A673 (cell line): ENCODE data around the gene DNAH9. TPM values are rescaled to one million over a fixed set of nuclear protein-coding genes. Genes with fewer than 3 reads are reported as not detected.

Experiments
- BruUV-seq: library from RNA; stranded (reverse); fragments of 400-500 nt; replicated peaks from 2 replicates; lab custom pipeline; 2021; lab: Mats Ljungman, UMichigan
- CTCF ChIA-PET: fragments of 300-600 bp; sonication (Branson Sonifier 250); formaldehyde crosslinking; loops from one replicate; lab custom pipeline; 2022; ENCODE audit warnings: antibody characterized with exemption; lab: Charles Lee
- POLR2A ChIA-PET: fragments of 300-600 bp; sonication (Branson Sonifier 250); formaldehyde crosslinking; loops from one replicate; lab custom pipeline; 2022; ENCODE audit warnings: antibody characterized with exemption; ENCODE audit not compliant: low non-redundant PET; lab: Charles Lee
- DNase-seq: peaks from one replicate; pipeline ENCODE4 v3.0.0-alpha.2; 2015; ENCODE audit warnings: low spot score
- H3K27ac ChIP-seq: fragments of 200-600 bp; sonication (generic); 2 replicates; pipeline ENCODE4 v1.5.1; 2016; ENCODE audit warnings: mixed run types, low read depth, mild to moderate bottlenecking, mixed read lengths, antibody characterized with exemption, low read length; ENCODE audit not compliant: poor library complexity, severe bottlenecking
- H3K27me3 ChIP-seq: fragments of 200-600 bp; sonication (generic); replicated peaks from 2 replicates; pipeline ENCODE4 v1.6.1; 2017; ENCODE audit warnings: mixed run types, low read depth, mild to moderate bottlenecking, mixed read lengths, antibody characterized with exemption, low read length; ENCODE audit not compliant: insufficient read depth, poor library complexity
- H3K36me3 ChIP-seq: fragments of 200-600 bp; sonication (generic); 2 replicates; pipeline ENCODE4 v1.6.1; 2016; ENCODE audit warnings: mixed run types, mild to moderate bottlenecking, mixed read lengths, antibody characterized with exemption, low read length; ENCODE audit not compliant: insufficient read depth, poor library complexity, severe bottlenecking
- H3K4me1 ChIP-seq: fragments of 200-600 bp; sonication (generic); 2 replicates; pipeline ENCODE4 v1.6.1; 2017; ENCODE audit warnings: mixed run types, mild to moderate bottlenecking, mixed read lengths, antibody characterized with exemption, low read length; ENCODE audit not compliant: insufficient read depth, poor library complexity, severe bottlenecking
- H3K4me3 ChIP-seq: fragments of 200-600 bp; sonication (generic); 2 replicates; pipeline ENCODE4 v1.5.1; 2016; ENCODE audit warnings: low read depth, mixed run types, mild to moderate bottlenecking, mixed read lengths, low read length; ENCODE audit not compliant: poor library complexity, severe bottlenecking
- H3K9me3 ChIP-seq: fragments of 200-600 bp; sonication (generic); 2 replicates; pipeline ENCODE4 v1.6.1; 2016; ENCODE audit warnings: mixed run types, low read depth, mild to moderate bottlenecking, mixed read lengths, antibody characterized with exemption, low read length; ENCODE audit not compliant: poor library complexity, severe bottlenecking
- CTCF ChIP-seq: fragments of 300-800, 200-600 bp; sonication (generic); conservative IDR thresholded peaks from 2 replicates; pipeline ENCODE4 v1.5.1; 2017; ENCODE audit warnings: low read depth, mild to moderate bottlenecking, antibody characterized with exemption, low read length, moderate library complexity, mixed read lengths
- EZH2 ChIP-seq: fragments of 200-600 bp; sonication (generic); IDR thresholded peaks from 2 replicates; pipeline ENCODE4 v1.6.1; 2017; ENCODE audit warnings: borderline replicate concordance, low read depth, mild to moderate bottlenecking, mixed read lengths, antibody characterized with exemption, low read length; ENCODE audit not compliant: poor library complexity, severe bottlenecking
- intact Hi-C: fragments of 100-400 bp; cut with micrococcal nuclease; formaldehyde crosslinking; loops from one replicate; pipeline ENCODE4 v1.10.0; 2022; ENCODE audit not compliant: unreplicated experiment
- total RNA-seq: library from RNA; stranded (reverse); gene quantifications from 2 replicates; pipeline ENCODE4 v1.2.3, GENCODE V29; 2021

Gene DNAH9
- total RNA-seq, 1 experiment from 2014 or later, result 6.6 TPM

- H3K4me3 ChIP-seq, result no peak overlapping the region
- no peaks in the 10 kb centered on the region for H3K9me3 ChIP-seq
- no peak for TF ChIP-seq CTCF
- TF ChIP-seq EZH2, result no peak
- ChIA-PET CTCF (interaction anchor here (0.6 kb wide), 1 partner anchor 289 kb away, joined by 3 read pairs; no protein-coding TSS in a partner anchor), POLR2A (no interaction called here)
- no peak overlapping the region for H3K27ac ChIP-seq
- intact Hi-C loops, result no loop called here
- H3K4me1 ChIP-seq, result no peaks in the 10 kb centered on the region
- no peaks in the 10 kb centered on the region for H3K36me3 ChIP-seq
- H3K27me3 ChIP-seq, result no peaks in the 10 kb centered on the region
- DNase-seq, result no peak
- no TSS peak for BruUV-seq
Observed at GRCh38 chr17:11692688-11693087, 94.4 kb downstream of the DNAH9 start.

GRCh38 chr17:11693284-11693683 lies 95.0 kb downstream of the DNAH9 start:
- H3K4me1 ChIP-seq, result no peaks in the 10 kb centered on the region
- BruUV-seq, result no TSS peak
- ChIA-PET CTCF (no interaction called here), POLR2A (no interaction called here)
- H3K9me3 ChIP-seq, result no peaks in the 10 kb centered on the region
- intact Hi-C loops, result no loop called here
- no peak for DNase-seq
- H3K27ac ChIP-seq, result no peak overlapping the region
- no peaks in the 10 kb centered on the region for H3K27me3 ChIP-seq
- no peak overlapping the region for H3K4me3 ChIP-seq
- TF ChIP-seq EZH2, result no peak
- no peak for TF ChIP-seq CTCF
- H3K36me3 ChIP-seq, result no peaks in the 10 kb centered on the region

- Histone ChIP-seq H3K4me3 (no peak overlapping the region), H3K9me3 (no peaks in the 10 kb centered on the region), H3K27me3 (no peaks in the 10 kb centered on the region), H3K27ac (no peak overlapping the region), H3K4me1 (peaks cover 4% of the 10 kb centered on the region), H3K36me3 (no peaks in the 10 kb centered on the region)
- no peak for DNase-seq
- ChIA-PET CTCF (no interaction called here), POLR2A (no interaction called here)
- intact Hi-C loops, result no loop called here
- no TSS peak for BruUV-seq
- no peak for TF ChIP-seq CTCF
- no peak for TF ChIP-seq EZH2
Observed at GRCh38 chr17:11700668-11701067, 102.4 kb downstream of the DNAH9 start.
